ENCODE results near the gene LAMP1. TPM values are rescaled to one million over a fixed set of nuclear protein-coding genes. Genes with fewer than 3 reads are reported as not detected.
"Not testable (repeated sequence)": the region's sequence is repeated elsewhere in the genome, so short reads cannot be mapped to it uniquely, and the experiment has no call there.

The LAMP1 gene
- total and polyA plus RNA-seq, 2 donors, result 50.7 to 85.4 TPM

- no peak overlapping the region for H3K27ac ChIP-seq (ENCODE audit: low read depth in 1 of 2, low read length in 1 of 2)
- WGBS, result 22% methylated on average over 33 of the region's 41 CpGs
- H3K27me3 ChIP-seq (ENCODE audit: control insufficient read depth in 2 of 2, insufficient read depth in 1 of 2, low read length in 1 of 2), result peaks cover 17 to 66% of the 10 kb centered on the region in 2 donors
- no peaks in the 10 kb centered on the region for H3K4me1 ChIP-seq (ENCODE audit: control insufficient read depth in 2 of 2, insufficient read depth in 2 of 2, low read length in 2 of 2)
- peaks cover 0 to 4% of the 10 kb centered on the region in 2 donors for H3K9me3 ChIP-seq (ENCODE audit: control insufficient read depth in 2 of 2, insufficient read depth in 1 of 2, low read length in 1 of 2)
- peak overlapping the region in 1 of 2 donors; percentile 36 for H3K4me3 ChIP-seq (ENCODE audit: low read length in 2 of 2)
- no peaks in the 10 kb centered on the region for H3K36me3 ChIP-seq (ENCODE audit: control insufficient read depth in 2 of 2, insufficient read depth in 2 of 2, low read length in 1 of 2)
- peak in 1 of 9 donors; percentile 22 for DNase-seq (ENCODE audit: low read depth in 6 of 9, low spot score in 9 of 9)
Measured at GRCh38 chr13:113364311-113364889, 67.4 kb downstream of the LAMP1 start.

- DNase-seq (ENCODE audit: low read depth in 6 of 9, low spot score in 9 of 9), result no peak
- WGBS, result 88% methylated on average over 41 of the region's 41 CpGs
- peak overlapping the region in 1 of 2 donors; percentile 36 for H3K4me3 ChIP-seq (ENCODE audit: low read length in 2 of 2)
- H3K27me3 ChIP-seq (ENCODE audit: control insufficient read depth in 2 of 2, insufficient read depth in 1 of 2, low read length in 1 of 2), result peaks cover 15 to 60% of the 10 kb centered on the region in 2 donors
- no peaks in the 10 kb centered on the region for H3K4me1 ChIP-seq (ENCODE audit: control insufficient read depth in 2 of 2, insufficient read depth in 2 of 2, low read length in 2 of 2)
- no peaks in the 10 kb centered on the region for H3K36me3 ChIP-seq (ENCODE audit: control insufficient read depth in 2 of 2, insufficient read depth in 2 of 2, low read length in 1 of 2)
- H3K27ac ChIP-seq (ENCODE audit: low read depth in 1 of 2, low read length in 1 of 2), result no peak overlapping the region
- H3K9me3 ChIP-seq (ENCODE audit: control insufficient read depth in 2 of 2, insufficient read depth in 1 of 2, low read length in 1 of 2), result peaks cover 0 to 4% of the 10 kb centered on the region in 2 donors
Measured at GRCh38 chr13:113364901-113365582, 68.0 kb downstream of the LAMP1 start.

GRCh38 chr13:113365583-113365970 lies 68.5 kb downstream of the LAMP1 start:
- H3K9me3 ChIP-seq (ENCODE audit: control insufficient read depth in 2 of 2, insufficient read depth in 1 of 2, low read length in 1 of 2), result peaks cover 0 to 4% of the 10 kb centered on the region in 2 donors
- no peak for DNase-seq (ENCODE audit: low read depth in 6 of 9, low spot score in 9 of 9)
- WGBS, result 96% methylated on average over 22 of the region's 22 CpGs
- H3K27me3 ChIP-seq (ENCODE audit: control insufficient read depth in 2 of 2, insufficient read depth in 1 of 2, low read length in 1 of 2), result peaks cover 15 to 55% of the 10 kb centered on the region in 2 donors
- no peaks in the 10 kb centered on the region for H3K4me1 ChIP-seq (ENCODE audit: control insufficient read depth in 2 of 2, insufficient read depth in 2 of 2, low read length in 2 of 2)
- no peak overlapping the region for H3K4me3 ChIP-seq (ENCODE audit: low read length in 2 of 2)
- no peaks in the 10 kb centered on the region for H3K36me3 ChIP-seq (ENCODE audit: control insufficient read depth in 2 of 2, insufficient read depth in 2 of 2, low read length in 1 of 2)
- H3K27ac ChIP-seq (ENCODE audit: low read depth in 1 of 2, low read length in 1 of 2), result no peak overlapping the region

GRCh38 chr13:113365971-113366588 lies 69.0 kb downstream of the LAMP1 start:
- Histone ChIP-seq H3K9me3 (ENCODE audit: control insufficient read depth in 2 of 2, insufficient read depth in 1 of 2, low read length in 1 of 2) (peaks cover 0 to 6% of the 10 kb centered on the region in 2 donors), H3K36me3 (ENCODE audit: control insufficient read depth in 2 of 2, insufficient read depth in 2 of 2, low read length in 1 of 2) (no peaks in the 10 kb centered on the region), H3K4me3 (ENCODE audit: low read length in 2 of 2) (no peak overlapping the region), H3K27ac (ENCODE audit: low read depth in 1 of 2, low read length in 1 of 2) (no peak overlapping the region), H3K27me3 (ENCODE audit: control insufficient read depth in 2 of 2, insufficient read depth in 1 of 2, low read length in 1 of 2) (peaks cover 15 to 51% of the 10 kb centered on the region in 2 donors), H3K4me1 (ENCODE audit: control insufficient read depth in 2 of 2, insufficient read depth in 2 of 2, low read length in 2 of 2) (no peaks in the 10 kb centered on the region)
- no peak for DNase-seq (ENCODE audit: low read depth in 6 of 9, low spot score in 9 of 9)
- WGBS, result 94% methylated on average over 9 of the region's 9 CpGs

GRCh38 chr13:113367020-113367560 lies 70.1 kb downstream of the LAMP1 start:
- DNase-seq (ENCODE audit: low read depth in 6 of 9, low spot score in 9 of 9), result no peak
- H3K27ac ChIP-seq (ENCODE audit: low read depth in 1 of 2, low read length in 1 of 2), result no peak overlapping the region
- no peak overlapping the region for H3K4me3 ChIP-seq (ENCODE audit: low read length in 2 of 2)
- 93% methylated on average over 15 of the region's 15 CpGs for WGBS
- peaks cover 0 to 7% of the 10 kb centered on the region in 2 donors for H3K9me3 ChIP-seq (ENCODE audit: control insufficient read depth in 2 of 2, insufficient read depth in 1 of 2, low read length in 1 of 2)
- no peaks in the 10 kb centered on the region for H3K4me1 ChIP-seq (ENCODE audit: control insufficient read depth in 2 of 2, insufficient read depth in 2 of 2, low read length in 2 of 2)
- H3K27me3 ChIP-seq (ENCODE audit: control insufficient read depth in 2 of 2, insufficient read depth in 1 of 2, low read length in 1 of 2), result peaks cover 15 to 41% of the 10 kb centered on the region in 2 donors
- no peaks in the 10 kb centered on the region for H3K36me3 ChIP-seq (ENCODE audit: control insufficient read depth in 2 of 2, insufficient read depth in 2 of 2, low read length in 1 of 2)

GRCh38 chr13:113367771-113368170 lies 70.7 kb downstream of the LAMP1 start:
- peaks cover 0 to 7% of the 10 kb centered on the region in 2 donors for H3K9me3 ChIP-seq (ENCODE audit: control insufficient read depth in 2 of 2, insufficient read depth in 1 of 2, low read length in 1 of 2)
- DNase-seq (ENCODE audit: low read depth in 6 of 9, low spot score in 9 of 9), result no peak
- peaks cover 11 to 34% of the 10 kb centered on the region in 2 donors for H3K27me3 ChIP-seq (ENCODE audit: control insufficient read depth in 2 of 2, insufficient read depth in 1 of 2, low read length in 1 of 2)
- 80% methylated on average over 6 of the region's 6 CpGs for WGBS
- no peaks in the 10 kb centered on the region for H3K36me3 ChIP-seq (ENCODE audit: control insufficient read depth in 2 of 2, insufficient read depth in 2 of 2, low read length in 1 of 2)
- no peaks in the 10 kb centered on the region for H3K4me1 ChIP-seq (ENCODE audit: control insufficient read depth in 2 of 2, insufficient read depth in 2 of 2, low read length in 2 of 2)
- H3K27ac ChIP-seq (ENCODE audit: low read depth in 1 of 2, low read length in 1 of 2), result no peak overlapping the region
- H3K4me3 ChIP-seq (ENCODE audit: low read length in 2 of 2), result no peak overlapping the region

GRCh38 chr13:113368353-113368752 lies 71.3 kb downstream of the LAMP1 start:
- not testable (repeated sequence) for DNase-seq (ENCODE audit: low read depth in 6 of 9, low spot score in 9 of 9)
- 96% methylated on average over 6 of the region's 6 CpGs for WGBS

GRCh38 chr13:113369189-113369588 lies 72.2 kb downstream of the LAMP1 start:
- no peaks in the 10 kb centered on the region for H3K36me3 ChIP-seq (ENCODE audit: control insufficient read depth in 2 of 2, insufficient read depth in 2 of 2, low read length in 1 of 2)
- DNase-seq (ENCODE audit: low read depth in 6 of 9, low spot score in 9 of 9), result no peak
- H3K4me1 ChIP-seq (ENCODE audit: control insufficient read depth in 2 of 2, insufficient read depth in 2 of 2, low read length in 2 of 2), result no peaks in the 10 kb centered on the region
- peaks cover 11 to 23% of the 10 kb centered on the region in 2 donors for H3K27me3 ChIP-seq (ENCODE audit: control insufficient read depth in 2 of 2, insufficient read depth in 1 of 2, low read length in 1 of 2)
- peaks cover 0 to 7% of the 10 kb centered on the region in 2 donors for H3K9me3 ChIP-seq (ENCODE audit: control insufficient read depth in 2 of 2, insufficient read depth in 1 of 2, low read length in 1 of 2)
- 95% methylated on average over 29 of the region's 29 CpGs for WGBS
- H3K4me3 ChIP-seq (ENCODE audit: low read length in 2 of 2), result no peak overlapping the region
- no peak overlapping the region for H3K27ac ChIP-seq (ENCODE audit: low read depth in 1 of 2, low read length in 1 of 2)

More at GRCh38 chr13:113368353-113368752, 71.3 kb downstream of the LAMP1 start:
- H3K9me3 ChIP-seq (ENCODE audit: control insufficient read depth in 2 of 2, insufficient read depth in 1 of 2, low read length in 1 of 2); H3K27ac ChIP-seq (ENCODE audit: low read depth in 1 of 2, low read length in 1 of 2); H3K4me3 ChIP-seq (ENCODE audit: low read length in 2 of 2); H3K4me1 ChIP-seq (ENCODE audit: control insufficient read depth in 2 of 2, insufficient read depth in 2 of 2, low read length in 2 of 2); H3K36me3 ChIP-seq (ENCODE audit: control insufficient read depth in 2 of 2, insufficient read depth in 2 of 2, low read length in 1 of 2): not testable (repeated sequence)
- peaks cover 11 to 29% of the 10 kb centered on the region in 2 donors for H3K27me3 ChIP-seq (ENCODE audit: control insufficient read depth in 2 of 2, insufficient read depth in 1 of 2, low read length in 1 of 2)

GRCh38 chr13:113369881-113370280 lies 72.8 kb downstream of the LAMP1 start:
- Histone ChIP-seq H3K9me3 (ENCODE audit: control insufficient read depth in 2 of 2, insufficient read depth in 1 of 2, low read length in 1 of 2) (peaks cover 0 to 5% of the 10 kb centered on the region in 2 donors), H3K4me1 (ENCODE audit: control insufficient read depth in 2 of 2, insufficient read depth in 2 of 2, low read length in 2 of 2) (no peaks in the 10 kb centered on the region), H3K27me3 (ENCODE audit: control insufficient read depth in 2 of 2, insufficient read depth in 1 of 2, low read length in 1 of 2) (peaks cover 7 to 17% of the 10 kb centered on the region in 2 donors), H3K4me3 (ENCODE audit: low read length in 2 of 2) (no peak overlapping the region), H3K27ac (ENCODE audit: low read depth in 1 of 2, low read length in 1 of 2) (no peak overlapping the region), H3K36me3 (ENCODE audit: control insufficient read depth in 2 of 2, insufficient read depth in 2 of 2, low read length in 1 of 2) (no peaks in the 10 kb centered on the region)
- DNase-seq (ENCODE audit: low read depth in 6 of 9, low spot score in 9 of 9), result no peak
- 89% methylated on average over 10 of the region's 10 CpGs for WGBS

Data from thymus (tissue), 11 donors.